ENCODE data around the gene CMIP.

Gene CMIP

DNA sequence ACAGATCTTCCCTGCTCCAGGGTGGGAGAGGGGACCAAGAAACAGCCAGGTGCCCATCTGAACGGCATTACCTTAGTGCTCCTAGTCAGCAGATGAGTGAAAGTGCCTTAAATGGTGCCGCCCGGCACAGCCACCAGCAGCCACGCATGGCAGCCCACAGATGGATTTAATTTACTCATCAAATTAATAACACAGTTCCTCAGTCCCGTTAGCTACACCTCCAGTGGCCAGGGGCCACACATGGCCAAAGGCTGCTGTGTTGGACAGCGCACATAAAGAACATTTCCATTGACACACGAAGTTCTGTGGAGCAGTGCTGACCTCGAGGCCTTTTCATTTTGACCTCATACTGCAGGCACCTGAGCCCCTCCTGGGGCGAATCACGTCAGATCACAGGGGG, 166.3 kb downstream of the CMIP start:
- DNase-seq, result no peak

DNA sequence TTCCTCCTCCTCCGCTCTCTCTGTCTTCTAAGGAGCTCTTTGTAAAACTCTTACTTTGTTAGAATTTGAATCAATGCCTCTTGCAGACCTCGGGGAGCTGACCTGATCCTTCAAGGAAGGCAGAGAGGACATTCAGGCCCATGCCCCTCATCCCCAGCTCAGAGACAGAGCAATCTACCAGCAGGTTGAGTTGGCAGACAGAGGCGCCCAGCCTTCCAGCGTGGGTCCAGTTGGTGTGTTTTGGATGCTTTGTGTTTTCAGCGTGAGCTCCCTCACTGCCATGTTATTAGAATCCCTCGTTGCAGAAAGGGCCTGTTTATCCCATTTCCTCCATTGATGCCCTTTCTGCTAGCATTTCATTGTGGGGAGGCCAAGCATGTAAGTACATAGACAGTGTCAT, 167.1 kb downstream of the CMIP start:
- DNase-seq, result no peak

DNA sequence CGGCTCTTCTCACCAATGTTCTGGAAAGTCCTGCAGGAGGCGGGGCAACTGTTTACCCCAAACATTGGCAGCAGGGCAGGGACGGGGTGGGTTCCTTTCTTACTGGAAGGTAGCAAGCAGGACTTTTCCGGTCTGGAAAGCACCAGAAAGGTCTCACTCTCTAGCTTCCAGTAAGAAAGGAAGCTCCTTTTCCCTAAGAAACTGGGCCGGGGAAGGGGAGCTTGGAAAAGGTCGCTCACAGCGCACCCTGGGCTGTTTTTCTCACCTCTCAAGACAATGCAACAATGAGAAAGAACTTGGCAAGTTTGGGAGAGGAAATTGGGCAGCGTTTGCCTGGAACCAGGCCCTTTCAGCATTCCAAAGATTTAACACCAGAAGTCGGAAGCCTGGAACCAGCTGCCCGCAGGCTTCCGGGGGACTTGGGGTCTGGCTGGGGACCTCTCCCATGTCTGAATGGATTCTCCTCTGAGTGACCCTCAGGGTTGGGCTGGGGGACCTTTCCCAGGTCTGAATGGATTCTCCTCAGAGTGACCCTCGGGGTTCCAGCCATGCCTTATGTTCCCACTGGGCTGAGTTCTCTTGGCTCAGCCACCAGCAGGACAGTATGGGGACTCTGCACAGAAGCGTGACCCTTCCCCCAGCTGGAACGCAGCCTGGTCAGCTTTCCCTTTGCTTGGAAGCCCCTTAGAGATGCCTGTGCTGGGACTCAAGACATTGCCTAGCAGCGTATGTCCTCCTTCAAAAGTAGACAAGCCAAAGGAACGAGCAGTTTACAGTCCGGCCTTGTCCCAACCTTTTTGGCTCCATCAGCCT, 167.9 kb downstream of the CMIP start:
- DNase-seq, result no peak

DNA sequence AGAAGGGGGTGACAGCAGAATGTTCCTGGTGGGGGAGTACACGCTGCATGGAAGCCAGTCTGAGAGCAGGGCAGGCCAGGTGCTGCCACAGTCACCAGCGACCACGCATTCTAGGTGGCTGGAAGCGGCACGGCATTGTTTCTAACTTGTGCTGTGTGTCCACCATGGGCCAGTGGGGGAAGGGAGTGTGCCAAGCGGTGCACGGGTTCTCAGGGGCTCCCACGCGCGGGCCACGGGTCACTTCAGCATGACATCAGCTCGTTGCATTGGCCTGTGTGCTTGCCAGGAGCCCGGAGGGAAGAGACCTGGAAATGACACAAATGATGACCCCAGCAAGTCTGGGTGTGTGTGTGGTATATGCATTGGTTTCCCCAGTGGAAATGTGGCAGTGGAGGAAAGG, 169.6 kb downstream of the CMIP start:
- no peak for DNase-seq

DNA sequence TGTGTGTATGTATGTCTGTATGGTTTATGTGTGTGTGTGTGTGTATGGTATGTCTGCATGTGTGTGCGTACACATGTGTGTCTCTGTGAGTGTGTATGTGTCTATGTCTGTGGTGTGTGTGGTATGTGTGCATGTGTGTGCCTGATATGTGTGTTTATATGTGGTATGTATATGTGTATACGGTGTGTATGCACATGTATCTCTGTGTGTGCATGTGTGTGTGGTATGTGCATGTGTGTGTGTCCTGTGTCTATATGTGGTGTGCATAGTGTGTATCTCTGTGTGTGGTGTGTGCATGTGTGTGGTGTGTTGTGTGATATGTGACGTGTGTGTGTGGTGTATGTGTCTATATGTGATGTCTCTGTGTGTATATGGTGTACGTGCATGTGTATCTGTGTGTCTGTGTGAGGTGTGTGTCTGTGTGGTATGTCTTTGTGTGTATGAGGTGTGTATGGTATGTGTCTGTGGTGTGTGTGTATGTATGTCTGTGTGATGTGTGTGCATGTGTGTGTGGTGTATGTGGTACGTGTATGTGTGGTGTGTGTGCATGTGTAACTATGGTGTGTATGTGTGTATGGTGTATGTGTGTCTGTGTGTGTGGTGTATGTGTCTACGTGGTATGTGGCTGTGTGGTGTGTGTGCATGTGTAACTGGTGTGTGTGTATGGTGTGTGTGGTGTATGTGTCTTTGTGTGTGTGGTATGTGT, 170.2 kb downstream of the CMIP start:
- no peak for DNase-seq

DNA sequence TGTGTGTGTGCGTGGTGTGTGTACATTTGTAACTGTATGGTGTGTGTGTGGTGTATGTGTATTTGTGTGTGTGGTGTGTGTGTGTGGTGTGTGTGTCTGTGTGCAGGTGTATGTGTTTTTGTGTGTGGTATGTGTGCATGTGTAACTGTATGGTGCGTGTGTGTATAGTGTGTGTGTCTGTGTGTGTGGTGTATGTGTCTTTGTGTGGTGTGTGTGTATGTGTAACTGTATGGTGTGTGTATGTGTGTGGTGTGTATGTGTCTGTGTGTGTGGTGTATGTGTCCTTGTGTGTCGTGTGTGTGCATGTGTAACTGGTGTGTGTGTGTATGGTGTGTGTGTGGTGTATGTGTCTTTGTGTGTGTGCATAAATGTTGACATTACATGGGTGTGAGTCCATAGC, 170.8 kb downstream of the CMIP start:
- no peak for DNase-seq

DNA sequence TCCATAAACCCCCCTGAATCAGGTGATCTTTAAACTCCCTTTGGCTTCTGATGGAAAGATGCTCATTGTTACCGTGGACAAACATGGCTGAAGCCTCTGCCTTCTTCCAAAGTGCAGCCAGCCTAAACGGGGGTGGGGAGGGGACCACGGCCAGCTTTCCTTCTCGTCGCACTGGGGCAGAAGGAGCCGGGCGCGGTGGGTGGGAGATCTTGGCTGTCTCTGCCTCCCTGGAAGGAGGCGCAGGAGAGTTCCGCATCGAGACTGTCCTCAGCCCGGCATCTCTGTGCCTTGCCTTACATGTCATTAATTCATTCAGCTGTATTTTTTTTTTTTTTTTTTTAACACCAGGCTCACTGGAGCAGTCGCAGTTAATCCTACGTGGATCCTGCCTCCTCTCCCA, 171.2 kb downstream of the CMIP start:
- DNase-seq, result no peak

DNA sequence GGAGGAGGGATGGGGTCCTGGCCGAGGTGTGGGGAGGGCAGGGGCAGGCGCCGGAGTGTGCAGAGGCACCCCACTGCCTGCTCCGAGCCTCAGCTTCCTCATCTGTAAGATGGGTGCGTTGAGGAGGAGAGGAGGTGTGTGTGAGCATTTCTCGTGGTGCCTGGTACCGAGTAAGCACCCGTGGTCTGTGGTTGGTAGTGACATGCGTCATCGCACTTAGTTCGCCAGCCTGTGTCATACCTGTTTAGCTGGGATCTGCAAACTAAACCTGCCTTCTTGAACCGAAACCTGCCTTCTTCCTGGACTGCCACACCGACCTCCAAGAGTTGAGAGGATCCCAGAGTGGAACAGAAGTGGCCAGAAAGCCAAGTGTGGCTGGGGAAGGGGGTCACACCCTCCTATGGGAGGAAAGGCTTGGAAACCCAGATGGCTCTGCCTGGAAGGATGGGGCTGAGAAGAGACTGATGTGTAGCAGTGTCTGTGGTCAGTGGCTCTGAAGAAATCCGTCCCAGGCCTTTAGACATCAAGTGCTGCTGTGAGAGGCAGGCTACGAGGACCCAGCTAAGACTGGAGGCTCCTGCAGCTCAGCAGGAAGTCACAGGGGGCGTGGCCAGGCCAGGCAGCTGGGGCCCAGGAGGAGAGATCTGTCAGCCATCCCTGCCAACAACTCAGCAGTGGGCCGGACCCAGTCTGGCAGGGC, 171.9 kb downstream of the CMIP start:
- DNase-seq, result peak; percentile 85

DNA sequence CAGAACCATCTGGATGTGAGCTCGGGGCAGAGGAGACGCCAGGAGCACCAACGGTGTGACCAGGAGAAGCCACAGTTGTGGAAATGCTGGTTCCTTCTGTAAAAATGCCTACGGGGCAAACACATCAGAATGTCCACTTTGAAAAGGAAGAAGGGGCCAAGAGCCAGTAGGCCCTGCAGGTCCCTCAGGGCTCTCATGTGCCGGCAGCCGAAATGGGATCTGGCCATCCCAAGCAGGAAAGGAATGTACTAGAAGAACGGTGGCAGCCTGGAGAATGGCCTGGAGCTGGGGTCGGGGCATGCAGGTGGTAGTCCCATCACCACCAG, 172.4 kb downstream of the CMIP start:
- DNase-seq, result no peak

DNA sequence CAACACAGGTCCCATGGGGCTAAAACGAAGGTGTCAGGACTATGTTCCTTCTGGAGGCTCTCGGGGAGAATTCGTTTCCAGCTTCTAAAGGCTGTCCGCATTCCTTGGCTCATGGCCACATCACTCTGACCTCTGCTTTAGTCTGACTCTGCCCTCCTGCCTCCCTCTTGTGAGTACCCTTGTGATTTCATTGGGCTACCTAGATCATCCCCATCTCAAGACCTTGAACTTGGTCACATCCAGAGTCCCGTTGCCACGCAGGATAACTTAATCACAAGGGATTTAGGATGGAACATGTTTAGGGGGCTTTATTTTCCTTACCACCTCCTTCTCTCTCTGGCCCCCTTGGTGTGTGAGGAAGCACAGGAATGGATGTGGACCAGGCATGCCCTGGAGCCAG, 173.6 kb downstream of the CMIP start:
- no peak for DNase-seq

DNA sequence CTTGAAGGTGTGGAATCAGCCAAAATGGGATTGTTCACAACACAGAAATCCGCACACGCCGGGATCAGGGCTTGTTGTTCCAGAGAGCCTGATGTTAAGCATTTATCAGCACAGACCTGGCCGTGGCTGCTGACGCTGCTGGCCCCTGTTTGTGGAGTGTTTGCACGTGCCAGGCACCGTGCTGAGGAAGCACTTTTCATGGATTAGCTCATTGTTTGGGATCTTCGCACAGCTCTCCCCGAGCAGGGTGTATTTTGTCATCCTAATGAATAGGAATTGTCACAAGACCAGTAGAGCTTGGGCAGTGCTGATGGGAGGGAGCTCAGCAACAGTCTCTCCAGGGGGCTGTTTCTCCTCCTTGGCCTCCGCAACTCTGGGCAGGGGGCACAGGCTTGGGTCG, 174.1 kb downstream of the CMIP start:
- no peak for DNase-seq

DNA sequence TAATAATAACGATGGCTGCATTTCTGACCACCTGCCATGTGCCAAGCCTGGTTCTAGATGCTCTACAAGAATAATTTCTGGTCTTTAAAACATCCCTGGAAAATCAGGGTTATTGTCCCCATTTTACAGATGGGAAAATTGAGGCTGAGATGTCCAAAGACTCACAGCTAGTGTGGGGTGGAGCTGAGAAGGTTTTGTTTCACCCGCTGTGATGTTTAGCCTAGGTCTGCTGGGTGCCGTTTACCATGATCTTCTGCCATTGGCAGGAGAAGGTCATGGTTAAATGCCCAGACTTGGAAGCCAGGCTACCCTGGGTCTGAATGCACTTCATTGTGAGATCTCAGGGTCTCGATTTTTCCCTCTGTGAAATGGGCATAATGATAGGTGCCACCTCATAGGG, 175.4 kb downstream of the CMIP start:
- DNase-seq, result no peak

DNA sequence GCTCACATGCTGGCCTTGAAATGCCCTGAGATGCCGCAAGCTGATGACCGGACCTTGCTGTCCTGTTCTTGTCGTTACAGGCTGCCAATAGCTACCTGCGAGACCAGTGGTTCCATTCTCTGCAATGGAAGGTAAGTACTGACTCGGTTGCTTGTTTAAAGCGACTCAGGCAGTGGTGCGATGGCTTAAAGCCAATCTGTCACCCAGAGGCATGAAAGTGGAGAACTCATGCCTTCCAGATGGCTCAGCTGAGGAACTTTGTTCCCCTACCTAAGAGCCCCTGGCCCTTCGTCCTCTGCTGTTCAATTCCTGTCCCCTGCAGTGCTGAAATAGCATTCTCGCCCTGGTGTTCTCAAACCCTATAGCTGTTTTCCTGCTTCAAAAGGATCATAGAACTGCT, 176.2 kb downstream of the CMIP start:
- DNase-seq, result no peak

DNA sequence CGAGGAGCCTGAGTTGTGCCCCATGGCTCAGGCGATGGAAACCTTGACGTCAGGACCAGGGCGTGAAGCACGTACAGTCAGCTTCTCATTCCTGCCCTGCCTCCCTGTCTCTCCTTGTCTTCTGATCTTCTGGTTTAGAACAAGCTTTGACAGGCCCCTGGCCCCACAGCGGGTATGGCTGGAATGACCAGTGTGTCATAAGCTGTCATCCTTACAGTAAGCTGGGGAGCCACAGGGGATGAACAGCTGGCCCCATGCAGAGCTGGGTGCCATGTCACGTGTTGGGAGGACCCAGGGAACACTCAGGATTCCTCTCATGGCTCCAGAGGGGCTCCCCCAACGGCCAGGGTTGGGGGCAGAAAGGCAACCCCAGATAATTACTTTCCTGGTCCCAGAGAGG, 176.9 kb downstream of the CMIP start:
- DNase-seq, result no peak

DNA sequence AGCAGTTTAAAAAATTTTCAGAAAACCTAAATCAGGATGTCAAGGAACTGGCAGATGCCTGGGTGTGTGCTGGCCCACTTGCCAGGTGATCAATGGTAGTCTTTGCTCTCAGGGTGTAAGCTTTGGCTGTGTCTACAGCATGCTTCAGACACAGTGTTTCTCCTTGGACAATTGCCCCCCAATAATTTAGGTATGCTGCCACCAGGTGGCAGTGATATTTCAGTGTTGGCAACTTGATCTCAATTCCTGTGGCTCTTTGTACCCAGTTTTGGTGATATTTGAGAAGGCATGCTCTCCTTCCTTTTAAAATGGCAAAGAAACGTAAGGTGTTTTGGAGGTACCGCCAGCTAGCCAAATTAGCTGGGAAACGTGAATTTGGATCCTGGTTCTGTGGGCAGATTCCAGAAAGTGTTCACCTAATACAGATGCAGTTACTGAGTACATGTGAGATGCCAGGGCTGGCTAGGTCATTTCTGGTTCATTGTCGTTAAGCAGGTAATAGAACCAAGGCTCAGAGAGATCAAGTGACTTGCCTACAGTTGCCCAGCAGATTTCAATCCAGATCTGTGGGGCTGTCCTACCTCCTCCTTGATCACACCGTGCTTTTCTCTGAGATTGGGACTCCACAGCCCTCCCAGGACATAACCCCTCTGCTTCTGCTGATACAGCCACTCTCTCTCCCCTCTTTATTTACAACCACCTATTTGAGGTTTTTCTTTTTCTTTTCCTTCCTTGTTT, 178.9 kb downstream of the CMIP start:
- DNase-seq, result peak; percentile 75

DNA sequence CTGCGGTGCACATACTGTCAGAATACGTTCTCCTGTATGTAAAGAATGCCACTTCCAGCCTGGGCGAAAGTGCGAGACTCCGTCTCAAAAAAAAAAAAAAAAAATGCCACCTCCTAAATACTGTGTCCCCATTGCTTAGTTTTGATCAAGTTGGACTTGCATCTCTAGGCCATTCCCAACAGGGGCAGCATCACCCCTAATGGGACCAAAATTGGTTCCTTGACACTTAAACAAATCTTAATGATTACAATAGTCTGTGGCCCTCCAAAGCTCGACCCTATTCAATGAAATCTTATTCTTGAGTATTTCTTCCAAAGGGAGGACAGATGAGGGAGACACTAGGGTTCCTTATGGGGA, 179.8 kb downstream of the CMIP start:
- DNase-seq, result no peak

DNA sequence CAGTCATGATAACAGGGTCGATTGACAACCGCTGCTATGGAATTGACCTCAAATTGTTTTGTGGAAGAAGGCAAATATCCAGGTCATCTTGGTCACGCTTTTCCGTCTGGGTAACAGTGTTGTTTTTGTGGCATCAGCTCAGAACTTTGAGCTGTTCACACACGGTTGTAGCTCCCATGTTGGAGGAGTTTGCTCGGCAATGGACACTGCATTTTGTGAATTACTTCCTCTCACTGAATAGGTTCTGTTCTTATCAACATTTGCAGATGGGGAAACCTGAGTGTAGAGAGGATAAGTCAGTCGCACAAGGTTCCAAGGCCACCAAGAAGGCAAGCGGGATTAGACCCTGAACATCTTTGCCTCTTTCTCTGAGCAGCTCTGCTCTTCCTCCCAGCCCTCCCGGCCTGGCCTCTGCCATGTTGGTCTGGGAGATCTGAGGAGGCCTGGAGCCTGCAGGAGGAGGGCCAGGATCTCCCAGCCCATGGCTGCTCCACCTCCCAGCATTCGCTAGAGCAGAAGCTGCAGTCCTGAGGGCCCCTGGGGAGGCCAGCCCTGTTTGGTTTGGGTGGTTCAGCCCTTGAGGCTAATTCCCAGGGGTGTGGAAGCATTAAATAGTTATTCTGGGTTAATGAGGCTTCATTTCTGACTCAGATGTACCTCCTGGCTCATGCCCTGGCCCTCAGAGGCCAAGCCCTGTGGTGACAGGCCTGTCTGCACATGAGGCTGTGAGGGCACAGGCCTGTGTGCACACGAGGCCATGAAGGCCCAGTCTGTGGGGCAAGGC, 180.3 kb downstream of the CMIP start:
- DNase-seq, result no peak

DNA sequence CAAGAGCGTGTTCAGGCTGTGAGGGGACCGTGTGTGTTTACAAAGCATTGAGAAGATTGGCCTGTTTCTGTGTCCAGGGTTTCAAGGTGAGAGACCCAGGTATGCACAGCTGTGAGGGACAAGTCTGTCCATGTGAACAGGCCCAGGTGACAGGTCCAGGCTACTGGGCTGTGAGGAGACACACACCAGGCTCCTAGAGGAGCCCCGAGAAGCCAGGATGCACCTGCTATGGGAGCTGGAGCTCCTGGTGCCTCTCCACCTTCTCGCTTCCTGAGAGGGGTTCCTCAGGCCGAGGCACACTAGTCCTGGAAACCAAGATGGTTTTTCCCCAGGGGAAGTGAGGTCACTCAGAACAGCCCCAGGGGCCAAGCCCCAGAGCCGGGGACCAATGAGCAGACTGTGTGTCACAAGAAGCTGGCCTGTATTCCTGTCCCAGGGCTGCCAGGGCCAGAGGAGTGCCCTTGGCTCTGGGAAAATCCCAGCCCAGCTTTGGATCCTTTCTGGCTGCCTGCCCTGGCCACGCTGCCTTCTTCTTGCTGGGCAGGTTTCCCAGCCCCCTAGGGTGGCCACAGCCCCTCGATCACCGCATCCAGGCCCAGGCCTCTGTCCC, 181.0 kb downstream of the CMIP start:
- no peak for DNase-seq

DNA sequence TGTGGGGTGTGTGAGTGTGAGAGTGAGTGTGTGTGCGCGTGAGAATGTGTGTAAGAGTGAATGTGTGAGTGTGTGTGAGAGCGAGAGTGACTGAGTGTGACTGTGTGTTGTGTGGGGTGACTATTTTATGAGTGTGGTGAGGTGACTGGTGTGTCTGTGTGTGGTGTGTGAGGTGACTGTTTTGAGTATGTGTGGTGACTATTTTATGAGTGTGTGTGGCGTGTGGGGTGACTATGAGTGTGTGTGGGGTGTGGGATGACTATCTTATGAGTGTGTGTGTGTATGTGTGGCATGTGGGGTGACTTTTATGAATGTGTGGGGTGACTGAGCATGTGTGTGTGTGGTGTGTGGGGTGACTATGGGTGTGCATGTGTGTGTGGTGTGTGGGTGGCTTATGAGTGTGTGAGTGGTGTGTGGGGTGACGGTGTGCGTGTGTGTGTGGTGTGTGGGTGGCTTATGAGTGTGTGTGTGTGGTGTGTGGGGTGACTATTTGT, 181.6 kb downstream of the CMIP start:
- no peak for DNase-seq

DNA sequence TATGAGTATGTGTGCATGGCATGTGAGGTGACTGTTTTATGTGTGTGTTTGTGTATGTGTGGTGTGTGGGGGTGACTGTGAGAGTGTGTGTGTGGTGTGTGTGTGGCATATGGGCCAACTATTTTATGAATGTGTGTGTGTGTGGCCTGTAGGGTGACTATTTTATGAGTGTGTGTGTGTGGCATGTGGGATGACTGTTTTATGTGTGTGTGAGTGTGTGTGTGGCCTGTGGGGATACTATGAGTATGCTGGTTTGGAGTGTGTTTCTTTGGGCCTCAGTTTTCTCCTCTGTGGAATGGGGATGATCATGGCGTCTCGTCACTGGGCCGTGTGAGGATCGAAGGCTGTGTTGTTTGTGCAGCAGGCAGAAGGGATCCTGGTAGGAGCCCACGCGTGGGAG, 182.4 kb downstream of the CMIP start:
- DNase-seq, result no peak

DNA sequence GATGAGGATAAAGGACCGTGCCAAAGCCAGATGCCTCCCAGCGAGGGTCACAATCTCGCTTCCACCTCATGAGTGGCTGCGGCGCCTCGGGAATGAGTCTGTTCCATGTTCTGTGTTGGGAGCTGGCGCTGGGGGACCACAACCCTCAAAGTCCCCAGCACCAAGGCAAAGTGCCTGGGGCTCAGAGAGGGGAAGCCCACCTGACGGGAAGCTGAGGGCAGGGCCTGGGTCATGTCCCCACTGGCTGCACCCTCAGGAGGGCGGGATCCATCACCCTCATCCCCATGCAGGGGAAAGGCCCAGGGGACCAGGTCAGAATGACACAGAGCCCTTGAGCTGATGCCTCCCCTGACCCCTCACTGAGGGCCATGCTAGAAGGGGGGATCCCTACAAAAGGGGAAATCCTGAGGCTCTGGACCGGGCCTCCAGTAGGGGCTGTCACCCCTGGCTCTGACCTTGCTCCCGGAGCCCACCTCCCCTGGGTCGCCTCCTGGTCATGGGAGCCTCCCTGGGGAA, 183.2 kb downstream of the CMIP start:
- DNase-seq, result no peak
